Measurements from ENCODE around the gene ZBTB16. TPM values are rescaled to one million over a fixed set of nuclear protein-coding genes. Genes with fewer than 3 reads are reported as not detected.
A peak's percentile ranks its signal among the peaks of the same experiment; 100 is the strongest.

ZBTB16 gene
- total and polyA plus RNA-seq, 8 donors, result 7.9 to 318 (median 55.3) TPM

DNA sequence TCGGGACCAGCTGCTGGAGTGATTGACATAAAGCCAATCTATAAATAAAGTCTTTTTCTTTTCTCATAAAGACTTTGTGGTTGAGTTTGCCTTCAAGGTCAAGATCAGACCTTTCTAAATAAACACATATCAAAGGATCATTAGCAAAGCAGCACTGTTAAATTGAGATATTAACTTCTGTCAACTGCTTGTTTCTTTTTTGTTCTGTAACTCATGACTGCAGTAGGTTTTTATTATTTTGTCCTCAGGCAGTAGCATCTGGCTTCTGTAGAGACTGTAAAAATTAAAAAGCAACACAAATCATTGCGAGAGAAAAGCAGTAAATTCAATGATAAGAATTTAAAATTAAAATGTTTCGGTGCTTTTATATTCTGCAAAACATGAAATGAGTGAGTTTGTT lies 159.0 kb downstream of the ZBTB16 start:
- intact Hi-C loops (cut with DNase I; ENCODE audit: low total_unique reads), result no loop called here
- 71 to 80% (median 77%) methylated on average over 3 of the region's 3 CpGs for WGBS, 5 donors
- Histone ChIP-seq H3K4me1 (peaks cover 28 to 73% (median 57%) of the 10 kb centered on the region in 4 donors), H3K9me3 (no peaks in the 10 kb centered on the region), H3K4me3 (no peak overlapping the region), H3K27ac (no peak overlapping the region), H3K36me3 (peaks cover 0 to 37% (median 25%) of the 10 kb centered on the region in 4 donors), H3K27me3 (no peaks in the 10 kb centered on the region)
- no peak for DNase-seq
- TF ChIP-seq POLR2A (IDR thresholded peaks at IDR 0.05), result no peak
- TF ChIP-seq, protein P1, sequence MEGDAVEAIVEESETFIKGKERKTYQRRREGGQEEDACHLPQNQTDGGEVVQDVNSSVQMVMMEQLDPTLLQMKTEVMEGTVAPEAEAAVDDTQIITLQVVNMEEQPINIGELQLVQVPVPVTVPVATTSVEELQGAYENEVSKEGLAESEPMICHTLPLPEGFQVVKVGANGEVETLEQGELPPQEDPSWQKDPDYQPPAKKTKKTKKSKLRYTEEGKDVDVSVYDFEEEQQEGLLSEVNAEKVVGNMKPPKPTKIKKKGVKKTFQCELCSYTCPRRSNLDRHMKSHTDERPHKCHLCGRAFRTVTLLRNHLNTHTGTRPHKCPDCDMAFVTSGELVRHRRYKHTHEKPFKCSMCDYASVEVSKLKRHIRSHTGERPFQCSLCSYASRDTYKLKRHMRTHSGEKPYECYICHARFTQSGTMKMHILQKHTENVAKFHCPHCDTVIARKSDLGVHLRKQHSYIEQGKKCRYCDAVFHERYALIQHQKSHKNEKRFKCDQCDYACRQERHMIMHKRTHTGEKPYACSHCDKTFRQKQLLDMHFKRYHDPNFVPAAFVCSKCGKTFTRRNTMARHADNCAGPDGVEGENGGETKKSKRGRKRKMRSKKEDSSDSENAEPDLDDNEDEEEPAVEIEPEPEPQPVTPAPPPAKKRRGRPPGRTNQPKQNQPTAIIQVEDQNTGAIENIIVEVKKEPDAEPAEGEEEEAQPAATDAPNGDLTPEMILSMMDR (IDR thresholded peaks at IDR 0.05), result no peak

DNA sequence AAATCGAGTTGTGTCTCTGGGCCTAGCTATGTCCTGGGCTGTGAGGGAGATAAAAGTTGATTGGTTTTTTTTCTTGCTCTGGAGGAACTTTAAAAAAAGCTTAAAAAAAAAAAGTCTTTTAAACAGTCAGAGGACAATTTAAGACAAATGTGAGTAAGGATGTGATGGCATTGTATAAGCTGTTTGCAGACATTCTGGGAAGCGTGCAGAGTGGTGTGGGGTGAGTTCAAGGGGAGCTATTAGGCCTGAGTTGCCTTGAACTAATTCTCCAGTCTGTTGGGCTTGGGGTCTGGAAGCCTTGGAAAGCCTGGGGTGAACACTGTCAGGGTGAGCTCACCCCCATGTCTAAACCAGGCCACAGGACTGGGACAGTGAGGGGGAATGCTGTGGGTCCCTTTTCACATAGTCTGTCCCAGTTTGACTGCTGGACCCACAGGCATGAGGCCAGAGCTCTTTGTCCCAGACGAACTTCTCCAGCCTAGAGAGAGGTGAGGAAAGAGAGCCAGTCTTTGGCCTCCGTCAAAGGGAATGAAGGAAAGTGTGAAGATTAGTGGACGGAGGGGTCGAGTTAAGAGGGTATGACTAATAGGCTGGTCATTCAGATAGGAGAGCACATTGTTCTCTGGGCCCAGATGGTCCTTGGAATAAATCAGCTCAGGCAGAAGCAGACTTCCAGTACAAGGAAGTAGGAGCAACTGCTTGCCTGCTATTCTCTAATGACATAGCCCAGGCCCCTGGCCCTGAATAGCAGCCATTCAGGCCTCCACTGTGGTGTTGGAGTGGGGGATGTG lies 160.2 kb downstream of the ZBTB16 start:
- Histone ChIP-seq H3K27ac (peak overlapping the region in 4 of 5 donors; percentile 27 to 67 (median 46)), H3K36me3 (peaks cover 0 to 33% (median 28%) of the 10 kb centered on the region in 4 donors), H3K4me3 (no peak overlapping the region), H3K4me1 (peaks cover 28 to 67% (median 57%) of the 10 kb centered on the region in 4 donors), H3K27me3 (no peaks in the 10 kb centered on the region), H3K9me3 (no peaks in the 10 kb centered on the region)
- peak in 1 of 2 donors; percentile 64 for DNase-seq
- 44 to 63% (median 53%) methylated on average over 6 of the region's 6 CpGs for WGBS, 5 donors
- TF ChIP-seq, protein P1 (IDR thresholded peaks at IDR 0.05), result no peak
- peak in 1 of 3 donors; percentile 73 for TF ChIP-seq POLR2AphosphoS5 (IDR thresholded peaks at IDR 0.05)
- no peak for TF ChIP-seq EP300 (IDR thresholded peaks at IDR 0.05)
- TF ChIP-seq POLR2A (IDR thresholded peaks at IDR 0.05), result no peak
- intact Hi-C loops (cut with DNase I; ENCODE audit: low total_unique reads), result no loop called here

DNA sequence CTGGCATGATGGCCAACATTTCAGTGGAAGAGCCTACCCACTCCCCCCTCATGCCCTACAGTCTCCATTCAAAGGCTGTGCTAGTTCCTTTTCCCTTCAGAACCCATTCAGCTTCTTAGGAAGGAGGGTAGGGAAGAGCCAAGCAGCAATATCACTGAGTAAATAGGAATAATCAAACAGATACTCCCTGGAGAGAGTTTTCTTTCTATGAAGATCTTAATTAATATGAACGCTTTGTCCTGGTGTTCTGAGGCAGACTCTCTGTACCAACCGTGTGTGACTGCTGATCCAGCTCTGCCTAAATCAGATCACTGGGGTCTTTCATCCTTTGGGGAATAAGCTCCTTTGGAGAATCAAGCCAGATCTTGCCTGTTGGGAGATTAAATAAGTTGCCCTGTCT lies 161.5 kb downstream of the ZBTB16 start:
- H3K4me1 ChIP-seq, result peaks cover 22 to 67% (median 47%) of the 10 kb centered on the region in 4 donors
- intact Hi-C loops (cut with DNase I; ENCODE audit: low total_unique reads), result no loop called here
- no peaks in the 10 kb centered on the region for H3K27me3 ChIP-seq
- peaks cover 2 to 38% (median 37%) of the 10 kb centered on the region in 4 donors for H3K36me3 ChIP-seq
- no peak overlapping the region for H3K4me3 ChIP-seq
- H3K9me3 ChIP-seq, result no peaks in the 10 kb centered on the region
- TF ChIP-seq EP300 (IDR thresholded peaks at IDR 0.05) (no peak), POLR2AphosphoS5 (IDR thresholded peaks at IDR 0.05) (no peak), POLR2A (IDR thresholded peaks at IDR 0.05) (no peak)
- TF ChIP-seq, protein P1 (IDR thresholded peaks at IDR 0.05), result no peak
- H3K27ac ChIP-seq, result no peak overlapping the region
- 77 to 93% (median 85%) methylated on average over 2 of the region's 2 CpGs for WGBS, 5 donors
- no peak for DNase-seq

DNA sequence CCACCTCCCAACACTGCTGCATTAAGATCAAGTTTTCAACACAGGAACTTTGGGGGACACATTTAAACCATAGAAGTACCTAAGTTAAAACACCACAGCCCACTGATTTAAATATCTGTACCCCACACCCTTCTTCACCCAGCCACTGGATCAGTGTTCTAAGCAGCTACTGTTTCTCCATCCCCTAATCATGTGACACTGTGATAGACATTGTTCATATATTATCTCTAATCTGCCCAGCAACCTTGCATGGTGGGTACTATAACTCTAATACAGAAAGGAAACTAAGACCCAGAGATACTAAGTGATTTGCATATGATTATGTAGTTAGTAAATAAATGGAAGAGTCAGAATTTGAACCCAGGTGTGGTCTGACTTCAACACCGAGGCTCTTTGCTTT lies 166.2 kb downstream of the ZBTB16 start:
- Histone ChIP-seq H3K4me3 (no peak overlapping the region), H3K27me3 (no peaks in the 10 kb centered on the region), H3K9me3 (no peaks in the 10 kb centered on the region), H3K36me3 (peaks cover 7 to 54% (median 40%) of the 10 kb centered on the region in 4 donors), H3K27ac (no peak overlapping the region), H3K4me1 (peaks cover 0 to 56% (median 38%) of the 10 kb centered on the region in 4 donors)
- TF ChIP-seq POLR2AphosphoS5 (IDR thresholded peaks at IDR 0.05) (no peak), POLR2A (IDR thresholded peaks at IDR 0.05) (no peak), EP300 (IDR thresholded peaks at IDR 0.05) (no peak)
- TF ChIP-seq, protein P1 (IDR thresholded peaks at IDR 0.05), result no peak
- intact Hi-C loops (cut with DNase I; ENCODE audit: low total_unique reads), result no loop called here
- DNase-seq, result no peak
- WGBS, 5 donors, result 61 to 92% (median 75%) methylated on average over 1 of the region's 1 CpG

Measured in stomach (tissue), 9 donors.